ENCODE data around the gene PTPRE. TPM values are rescaled to one million over a fixed set of nuclear protein-coding genes. Genes with fewer than 3 reads are reported as not detected.

PTPRE gene
- total and polyA plus RNA-seq, 4 donors: 1.5 to 12.5 (median 3.7) TPM

DNA sequence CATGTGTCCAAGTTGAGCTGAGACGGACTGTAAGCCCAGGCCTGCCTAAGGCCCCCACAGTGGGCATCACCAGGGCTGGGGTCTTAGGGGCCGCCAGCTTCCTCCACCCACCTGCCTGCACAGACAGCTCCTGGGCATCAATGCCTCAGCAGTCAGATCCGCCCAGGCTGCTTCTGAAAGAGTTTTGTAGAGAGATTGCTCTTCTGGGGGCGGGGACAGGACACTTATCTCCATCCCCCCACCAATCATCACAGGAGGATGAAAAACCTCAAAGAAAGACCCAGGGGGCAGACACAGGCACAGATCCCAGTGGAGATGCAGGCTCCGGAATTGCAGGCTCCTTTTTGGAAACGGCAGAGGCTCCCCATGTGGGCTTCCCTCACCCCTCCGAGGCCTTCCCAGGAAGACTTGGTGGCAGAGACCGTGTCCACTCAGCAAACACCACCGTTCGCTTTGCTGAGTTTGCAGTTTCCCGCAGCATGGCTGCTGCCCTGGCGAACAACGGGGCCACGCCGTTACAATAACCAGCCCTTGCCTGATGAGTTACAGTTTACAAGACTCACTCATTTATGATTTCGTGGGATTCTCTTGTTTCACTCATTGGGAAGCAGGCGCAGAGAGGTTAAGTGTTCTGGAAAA, 122.9 kb downstream of the PTPRE start:
- Histone ChIP-seq H3K27ac (ENCODE audit: low read depth in 1 of 2, low read length in 2 of 2) (no peak overlapping the region), H3K27me3 (ENCODE audit: control insufficient read depth in 4 of 4, insufficient read depth in 4 of 4, low read length in 3 of 4) (no peaks in the 10 kb centered on the region), H3K4me1 (ENCODE audit: control insufficient read depth in 4 of 4, insufficient read depth in 4 of 4, low read length in 3 of 4) (no peaks in the 10 kb centered on the region), H3K36me3 (ENCODE audit: control insufficient read depth in 4 of 4, insufficient read depth in 3 of 4, low read depth in 1 of 4, low read length in 3 of 4) (no peaks in the 10 kb centered on the region), H3K9ac (ENCODE audit: low read depth in 1 of 2, low read length in 2 of 2) (no peak overlapping the region), H3K4me3 (ENCODE audit: low read depth in 1 of 3, low read length in 3 of 3) (no peak overlapping the region), H3K9me3 (ENCODE audit: control insufficient read depth in 4 of 4, low read length in 3 of 4) (no peaks in the 10 kb centered on the region)
- 81% methylated on average over 17 of the region's 17 CpGs for whole genome bisulfite sequencing
- TF ChIP-seq JUND (IDR thresholded peaks at IDR 0.05): no peak
- TF ChIP-seq GABPA (IDR thresholded peaks at IDR 0.05 in 1 of 2, conservative IDR thresholded peaks at IDR 0.05 in 1 of 2): no peak
- TF ChIP-seq, protein P1, sequence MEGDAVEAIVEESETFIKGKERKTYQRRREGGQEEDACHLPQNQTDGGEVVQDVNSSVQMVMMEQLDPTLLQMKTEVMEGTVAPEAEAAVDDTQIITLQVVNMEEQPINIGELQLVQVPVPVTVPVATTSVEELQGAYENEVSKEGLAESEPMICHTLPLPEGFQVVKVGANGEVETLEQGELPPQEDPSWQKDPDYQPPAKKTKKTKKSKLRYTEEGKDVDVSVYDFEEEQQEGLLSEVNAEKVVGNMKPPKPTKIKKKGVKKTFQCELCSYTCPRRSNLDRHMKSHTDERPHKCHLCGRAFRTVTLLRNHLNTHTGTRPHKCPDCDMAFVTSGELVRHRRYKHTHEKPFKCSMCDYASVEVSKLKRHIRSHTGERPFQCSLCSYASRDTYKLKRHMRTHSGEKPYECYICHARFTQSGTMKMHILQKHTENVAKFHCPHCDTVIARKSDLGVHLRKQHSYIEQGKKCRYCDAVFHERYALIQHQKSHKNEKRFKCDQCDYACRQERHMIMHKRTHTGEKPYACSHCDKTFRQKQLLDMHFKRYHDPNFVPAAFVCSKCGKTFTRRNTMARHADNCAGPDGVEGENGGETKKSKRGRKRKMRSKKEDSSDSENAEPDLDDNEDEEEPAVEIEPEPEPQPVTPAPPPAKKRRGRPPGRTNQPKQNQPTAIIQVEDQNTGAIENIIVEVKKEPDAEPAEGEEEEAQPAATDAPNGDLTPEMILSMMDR (IDR thresholded peaks at IDR 0.05; ENCODE audit: low read depth, low read length, missing input control): no peak
- no peak for DNase-seq (ENCODE audit: low spot score)

DNA sequence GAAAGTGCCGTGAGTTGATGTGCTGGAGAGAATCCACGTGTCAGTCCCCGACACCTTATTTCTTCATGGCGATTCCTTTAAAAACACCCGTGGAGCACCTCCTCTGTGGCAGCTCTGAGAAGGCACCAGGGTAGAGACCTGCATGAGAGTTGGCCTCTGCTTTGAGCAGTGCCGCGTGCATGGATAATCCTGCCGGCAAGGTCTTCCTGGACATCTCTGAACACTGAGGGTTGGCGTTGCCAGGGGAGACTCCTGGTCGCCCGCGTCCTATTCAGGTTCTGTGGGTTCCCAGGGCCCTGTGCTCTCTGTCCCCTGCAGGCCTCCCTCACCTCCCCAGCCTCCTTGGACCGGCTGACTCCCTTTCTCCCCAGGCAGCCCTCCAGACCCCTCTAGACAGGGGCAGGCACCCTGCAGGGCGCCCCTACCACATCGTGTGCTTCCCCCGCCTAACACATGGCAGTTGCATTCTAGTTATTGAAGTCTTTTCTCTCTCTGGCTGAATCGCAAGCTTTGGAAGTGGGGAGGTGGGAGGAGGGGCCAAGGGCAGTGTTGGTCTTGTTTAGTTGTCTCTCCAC, 123.7 kb downstream of the PTPRE start:
- Histone ChIP-seq H3K4me3 (ENCODE audit: low read depth in 1 of 3, low read length in 3 of 3) (no peak overlapping the region), H3K4me1 (ENCODE audit: control insufficient read depth in 4 of 4, insufficient read depth in 4 of 4, low read length in 3 of 4) (no peaks in the 10 kb centered on the region), H3K36me3 (ENCODE audit: control insufficient read depth in 4 of 4, insufficient read depth in 3 of 4, low read depth in 1 of 4, low read length in 3 of 4) (no peaks in the 10 kb centered on the region), H3K27me3 (ENCODE audit: control insufficient read depth in 4 of 4, insufficient read depth in 4 of 4, low read length in 3 of 4) (no peaks in the 10 kb centered on the region), H3K9me3 (ENCODE audit: control insufficient read depth in 4 of 4, low read length in 3 of 4) (no peaks in the 10 kb centered on the region), H3K27ac (ENCODE audit: low read depth in 1 of 2, low read length in 2 of 2) (no peak overlapping the region), H3K9ac (ENCODE audit: low read depth in 1 of 2, low read length in 2 of 2) (no peak overlapping the region)
- no peak for DNase-seq (ENCODE audit: low spot score)
- no peak for TF ChIP-seq TAF1 (conservative IDR thresholded peaks at IDR 0.05)
- no peak for TF ChIP-seq RAD21 (IDR thresholded peaks at IDR 0.05)
- TF ChIP-seq, protein P2, sequence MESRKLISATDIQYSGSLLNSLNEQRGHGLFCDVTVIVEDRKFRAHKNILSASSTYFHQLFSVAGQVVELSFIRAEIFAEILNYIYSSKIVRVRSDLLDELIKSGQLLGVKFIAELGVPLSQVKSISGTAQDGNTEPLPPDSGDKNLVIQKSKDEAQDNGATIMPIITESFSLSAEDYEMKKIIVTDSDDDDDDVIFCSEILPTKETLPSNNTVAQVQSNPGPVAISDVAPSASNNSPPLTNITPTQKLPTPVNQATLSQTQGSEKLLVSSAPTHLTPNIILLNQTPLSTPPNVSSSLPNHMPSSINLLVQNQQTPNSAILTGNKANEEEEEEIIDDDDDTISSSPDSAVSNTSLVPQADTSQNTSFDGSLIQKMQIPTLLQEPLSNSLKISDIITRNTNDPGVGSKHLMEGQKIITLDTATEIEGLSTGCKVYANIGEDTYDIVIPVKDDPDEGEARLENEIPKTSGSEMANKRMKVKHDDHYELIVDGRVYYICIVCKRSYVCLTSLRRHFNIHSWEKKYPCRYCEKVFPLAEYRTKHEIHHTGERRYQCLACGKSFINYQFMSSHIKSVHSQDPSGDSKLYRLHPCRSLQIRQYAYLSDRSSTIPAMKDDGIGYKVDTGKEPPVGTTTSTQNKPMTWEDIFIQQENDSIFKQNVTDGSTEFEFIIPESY (IDR thresholded peaks at IDR 0.05): no peak
- no peak for TF ChIP-seq GABPA (IDR thresholded peaks at IDR 0.05 in 1 of 2, conservative IDR thresholded peaks at IDR 0.05 in 1 of 2)
- no peak for TF ChIP-seq SP1 (IDR thresholded peaks at IDR 0.05)
- TF ChIP-seq FOXA1 (IDR thresholded peaks at IDR 0.05): no peak
- TF ChIP-seq, protein P3, sequence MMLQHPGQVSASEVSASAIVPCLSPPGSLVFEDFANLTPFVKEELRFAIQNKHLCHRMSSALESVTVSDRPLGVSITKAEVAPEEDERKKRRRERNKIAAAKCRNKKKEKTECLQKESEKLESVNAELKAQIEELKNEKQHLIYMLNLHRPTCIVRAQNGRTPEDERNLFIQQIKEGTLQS (IDR thresholded peaks at IDR 0.05): no peak
- no peak for TF ChIP-seq HNF4A (conservative IDR thresholded peaks at IDR 0.05)
- TF ChIP-seq, protein P4, sequence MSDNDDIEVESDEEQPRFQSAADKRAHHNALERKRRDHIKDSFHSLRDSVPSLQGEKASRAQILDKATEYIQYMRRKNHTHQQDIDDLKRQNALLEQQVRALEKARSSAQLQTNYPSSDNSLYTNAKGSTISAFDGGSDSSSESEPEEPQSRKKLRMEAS (IDR thresholded peaks at IDR 0.05): no peak
- no peak for TF ChIP-seq EGR1 (IDR thresholded peaks at IDR 0.05; ENCODE audit: low read depth in 2 of 2)
- TF ChIP-seq, protein P1 (IDR thresholded peaks at IDR 0.05; ENCODE audit: low read depth, low read length, missing input control): no peak
- no peak for TF ChIP-seq RXRA (IDR thresholded peaks at IDR 0.05)
- no peak for TF ChIP-seq JUND (IDR thresholded peaks at IDR 0.05)
- no peak for TF ChIP-seq YY1 (IDR thresholded peaks at IDR 0.05)
- no peak for TF ChIP-seq HNF4G (IDR thresholded peaks at IDR 0.05)
- TF ChIP-seq NR2F2 (IDR thresholded peaks at IDR 0.05): no peak
- WGBS: 91% methylated on average over 17 of the region's 17 CpGs

All from liver (tissue), 9 donors.